Spleen (tissue), 7 donors: ENCODE measurements around the gene AIMP1.

ENCODE experiments used
- CTCF ChIP-seq, 11 experiments: fragments of 200-600 bp in 7 of 11; fragments of 450-650 bp in 4 of 11; sonication (generic) in 4 of 11; IDR thresholded peaks in 8 of 11; conservative IDR thresholded peaks in 3 of 11; 1 replicate in 7 of 11; 2 replicates in 4 of 11; pipeline versions ENCODE4 v1.4.0 to v1.8.0; 2016 to 2021; ENCODE audit warnings: antibody characterized with exemption in 11 of 11, inconsistent platforms in 4 of 11, mild to moderate bottlenecking in 1 of 11
- POLR2A ChIP-seq, 3 donors: fragments of 450-650 bp; IDR thresholded peaks; one replicate each; pipeline ENCODE4 v1.5.1; 2017; ENCODE audit warnings: antibody characterized with exemption in 3 of 3, mild to moderate bottlenecking in 1 of 3
- donor health status: DM: no; HTN: no; CAD: no; lungs with moderate emphysema.
- donor health status: DM: no; HTN: no; CAD: no.
- donor health status: DM: no; HTN: no; CAD: no.

GRCh38 chr4:106368678-106369077 is 52.3 kb downstream of the AIMP1 start, which contains the start of gene GIMD1:
- TF ChIP-seq CTCF (IDR thresholded peaks at IDR 0.05 in 8 of 11, conservative IDR thresholded peaks at IDR 0.05 in 3 of 11) (no peak), POLR2A (IDR thresholded peaks at IDR 0.05) (no peak)
